Muscle layer of colon (tissue), 2 donors: ENCODE results near the gene EEF1A2.

Source experiments
- H3K27ac ChIP-seq: one replicate; pipeline ENCODE4 v1.7.0; 2013; ENCODE audit warnings: low read depth, mild to moderate bottlenecking, low read length, moderate library complexity
- H3K27me3 ChIP-seq, 2 donors: one replicate each; pipeline ENCODE4 v1.7.0; 2013; ENCODE audit warnings: low read length in 2 of 2, mild to moderate bottlenecking in 2 of 2; ENCODE audit not compliant: insufficient read depth in 2 of 2, control insufficient read depth in 1 of 2
- H3K36me3 ChIP-seq: one replicate; pipeline ENCODE4 v1.7.0; 2013; ENCODE audit warnings: mild to moderate bottlenecking, low read length; ENCODE audit not compliant: insufficient read depth
- H3K4me1 ChIP-seq: one replicate; pipeline ENCODE4 v1.7.0; 2013; ENCODE audit warnings: mild to moderate bottlenecking, low read length; ENCODE audit not compliant: insufficient read depth
- H3K4me3 ChIP-seq, 2 donors: one replicate each; pipeline ENCODE4 v1.7.0; 2013; ENCODE audit warnings: low read length in 2 of 2, low read depth in 1 of 2, mild to moderate bottlenecking in 1 of 2, moderate library complexity in 1 of 2
- H3K9ac ChIP-seq: one replicate; pipeline ENCODE4 v1.7.0; 2013; ENCODE audit warnings: low read length
- H3K9me3 ChIP-seq: one replicate; pipeline ENCODE4 v1.7.0; 2013; ENCODE audit warnings: mild to moderate bottlenecking, low read length
- donor health status: abdominal sarcoma.
- donor health status: Adenocarcinoma of cecum.

The EEF1A2 gene

GRCh38 chr20:63534831-63535651, 36.2 kb upstream of the EEF1A2 start:
- no peaks in the 10 kb centered on the region for H3K4me1 ChIP-seq
- no peak overlapping the region for H3K27ac ChIP-seq
- no peak overlapping the region for H3K9ac ChIP-seq
- H3K9me3 ChIP-seq: no peaks in the 10 kb centered on the region
- peaks cover 0 to 48% of the 10 kb centered on the region in 2 donors for H3K27me3 ChIP-seq
- H3K4me3 ChIP-seq: no peak overlapping the region
- H3K36me3 ChIP-seq: no peaks in the 10 kb centered on the region

- H3K27ac ChIP-seq: no peak overlapping the region
- H3K27me3 ChIP-seq: peaks cover 0 to 50% of the 10 kb centered on the region in 2 donors
- no peaks in the 10 kb centered on the region for H3K4me1 ChIP-seq
Measured at GRCh38 chr20:63534427-63534830, 35.5 kb upstream of the EEF1A2 start.

DNA sequence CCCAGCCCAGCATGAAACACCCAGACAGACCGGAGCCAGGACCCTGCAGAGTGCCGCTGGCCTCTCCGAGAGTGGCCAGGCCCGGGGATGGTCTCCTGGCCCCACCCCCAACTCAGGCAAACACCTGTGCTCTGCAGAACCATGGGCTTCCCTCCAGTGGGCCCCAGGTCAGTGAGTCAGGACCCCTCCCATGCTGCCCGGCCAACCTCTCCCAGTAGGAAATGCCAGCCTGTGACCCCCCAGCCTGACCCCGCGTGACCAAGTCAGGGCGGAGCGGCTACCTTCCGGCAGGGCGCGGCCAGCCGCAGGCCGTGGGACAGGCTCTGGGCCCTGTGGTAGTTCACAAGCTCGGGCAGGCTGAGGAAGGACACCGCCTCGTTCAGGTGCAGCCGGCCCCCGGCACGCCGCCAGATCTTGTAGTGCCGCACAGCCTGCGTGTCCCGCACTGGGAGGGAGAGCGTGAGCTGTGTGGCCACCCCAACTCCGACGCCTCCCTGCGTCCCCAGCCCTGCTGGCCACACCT, 35.0 kb upstream of the EEF1A2 start:
- Histone ChIP-seq H3K9ac (no peak overlapping the region), H3K4me1 (no peaks in the 10 kb centered on the region), H3K27ac (no peak overlapping the region), H3K36me3 (no peaks in the 10 kb centered on the region), H3K27me3 (peaks cover 0 to 50% of the 10 kb centered on the region in 2 donors), H3K9me3 (no peaks in the 10 kb centered on the region), H3K4me3 (no peak overlapping the region)

More at GRCh38 chr20:63534427-63534830, 35.5 kb upstream of the EEF1A2 start:
- H3K9me3 ChIP-seq: no peaks in the 10 kb centered on the region
- H3K9ac ChIP-seq: no peak overlapping the region
- no peaks in the 10 kb centered on the region for H3K36me3 ChIP-seq
- H3K4me3 ChIP-seq: no peak overlapping the region

DNA sequence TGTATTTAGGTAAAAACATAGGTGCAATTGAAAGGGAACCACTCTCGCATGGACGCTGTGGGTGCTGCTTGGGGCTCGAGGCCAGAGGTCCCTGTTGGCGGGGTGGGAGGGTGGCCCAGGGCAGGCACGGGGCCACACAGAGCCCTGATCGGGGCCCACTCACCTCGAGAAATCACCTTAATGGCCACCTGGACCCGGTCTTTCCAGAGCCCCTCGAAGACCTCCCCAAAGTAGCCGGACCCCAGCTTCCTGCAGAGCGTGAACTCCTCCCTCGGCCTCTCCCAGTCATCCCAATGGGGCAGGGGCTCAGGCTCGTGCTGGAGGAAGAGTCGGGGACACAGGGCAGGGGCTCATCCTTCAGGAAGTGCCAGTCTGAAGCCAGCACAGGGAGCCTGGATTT, 34.5 kb upstream of the EEF1A2 start:
- H3K27ac ChIP-seq: no peak overlapping the region
- peaks cover 0 to 50% of the 10 kb centered on the region in 2 donors for H3K27me3 ChIP-seq
- no peaks in the 10 kb centered on the region for H3K36me3 ChIP-seq
- H3K9me3 ChIP-seq: no peaks in the 10 kb centered on the region
- no peak overlapping the region for H3K9ac ChIP-seq
- no peak overlapping the region for H3K4me3 ChIP-seq
- H3K4me1 ChIP-seq: no peaks in the 10 kb centered on the region

GRCh38 chr20:63532449-63532971, 33.6 kb upstream of the EEF1A2 start:
- Histone ChIP-seq H3K4me1 (no peaks in the 10 kb centered on the region), H3K27ac (no peak overlapping the region), H3K36me3 (no peaks in the 10 kb centered on the region), H3K9me3 (no peaks in the 10 kb centered on the region), H3K27me3 (peaks cover 0 to 47% of the 10 kb centered on the region in 2 donors), H3K9ac (no peak overlapping the region), H3K4me3 (no peak overlapping the region)

GRCh38 chr20:63531686-63532448, 33.0 kb upstream of the EEF1A2 start:
- H3K9me3 ChIP-seq: no peaks in the 10 kb centered on the region
- H3K27ac ChIP-seq: no peak overlapping the region
- peaks cover 0 to 41% of the 10 kb centered on the region in 2 donors for H3K27me3 ChIP-seq
- H3K4me3 ChIP-seq: no peak overlapping the region
- no peak overlapping the region for H3K9ac ChIP-seq
- H3K36me3 ChIP-seq: no peaks in the 10 kb centered on the region
- no peaks in the 10 kb centered on the region for H3K4me1 ChIP-seq

- no peaks in the 10 kb centered on the region for H3K9me3 ChIP-seq
- H3K27ac ChIP-seq: no peak overlapping the region
- H3K4me1 ChIP-seq: no peaks in the 10 kb centered on the region
- H3K27me3 ChIP-seq: peaks cover 0 to 37% of the 10 kb centered on the region in 2 donors
- no peak overlapping the region for H3K4me3 ChIP-seq
- no peak overlapping the region for H3K9ac ChIP-seq
- H3K36me3 ChIP-seq: no peaks in the 10 kb centered on the region
Measured at GRCh38 chr20:63530788-63531160, 31.9 kb upstream of the EEF1A2 start.

DNA sequence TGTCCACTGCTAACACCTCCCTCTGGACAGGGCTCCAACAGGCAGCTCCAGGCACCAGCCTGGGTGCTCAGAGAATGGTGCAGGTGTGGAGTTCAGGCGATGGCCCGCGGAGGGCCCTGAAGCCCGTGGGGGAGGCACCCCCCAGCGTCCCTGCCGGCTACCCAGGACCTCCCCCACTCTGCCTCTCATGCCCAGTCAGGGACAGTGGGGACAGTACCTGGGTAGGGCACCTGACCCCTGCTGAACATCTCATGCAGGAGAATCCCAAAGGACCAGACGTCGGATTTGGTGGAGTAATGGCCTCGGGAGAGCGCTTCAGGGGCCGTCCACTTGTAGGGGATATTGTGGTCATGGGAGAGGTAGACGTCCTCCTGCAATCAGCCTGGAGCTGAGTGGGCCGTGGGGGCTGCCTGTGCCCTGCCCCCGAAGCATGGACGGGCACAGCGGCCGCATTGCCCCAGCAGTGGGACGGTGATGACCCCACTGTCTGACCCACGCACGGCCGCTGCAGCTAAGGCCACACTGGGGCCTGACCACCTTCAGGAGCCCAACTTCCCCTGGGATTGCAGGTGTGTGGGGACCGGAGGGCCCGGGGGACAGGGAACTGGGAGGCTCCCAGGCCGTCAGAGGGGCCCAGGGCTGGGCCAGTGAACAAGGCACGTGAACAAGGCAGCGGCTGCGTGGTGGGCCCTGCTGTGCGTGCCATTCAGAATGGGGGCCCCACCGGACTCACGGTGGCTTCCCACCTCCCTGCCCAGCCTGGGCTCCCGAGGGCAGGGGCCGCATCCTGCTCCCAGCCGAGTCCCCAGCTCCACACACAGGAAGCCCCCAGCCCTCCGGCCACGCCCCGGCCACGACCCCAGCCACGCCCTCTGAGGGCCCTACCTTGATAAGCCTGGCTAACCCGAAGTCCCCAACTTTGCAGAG, 31.2 kb upstream of the EEF1A2 start:
- Histone ChIP-seq H3K9ac (no peak overlapping the region), H3K27me3 (peaks cover 0 to 34% of the 10 kb centered on the region in 2 donors), H3K9me3 (no peaks in the 10 kb centered on the region), H3K36me3 (no peaks in the 10 kb centered on the region), H3K27ac (no peak overlapping the region), H3K4me3 (no peak overlapping the region), H3K4me1 (no peaks in the 10 kb centered on the region)

DNA sequence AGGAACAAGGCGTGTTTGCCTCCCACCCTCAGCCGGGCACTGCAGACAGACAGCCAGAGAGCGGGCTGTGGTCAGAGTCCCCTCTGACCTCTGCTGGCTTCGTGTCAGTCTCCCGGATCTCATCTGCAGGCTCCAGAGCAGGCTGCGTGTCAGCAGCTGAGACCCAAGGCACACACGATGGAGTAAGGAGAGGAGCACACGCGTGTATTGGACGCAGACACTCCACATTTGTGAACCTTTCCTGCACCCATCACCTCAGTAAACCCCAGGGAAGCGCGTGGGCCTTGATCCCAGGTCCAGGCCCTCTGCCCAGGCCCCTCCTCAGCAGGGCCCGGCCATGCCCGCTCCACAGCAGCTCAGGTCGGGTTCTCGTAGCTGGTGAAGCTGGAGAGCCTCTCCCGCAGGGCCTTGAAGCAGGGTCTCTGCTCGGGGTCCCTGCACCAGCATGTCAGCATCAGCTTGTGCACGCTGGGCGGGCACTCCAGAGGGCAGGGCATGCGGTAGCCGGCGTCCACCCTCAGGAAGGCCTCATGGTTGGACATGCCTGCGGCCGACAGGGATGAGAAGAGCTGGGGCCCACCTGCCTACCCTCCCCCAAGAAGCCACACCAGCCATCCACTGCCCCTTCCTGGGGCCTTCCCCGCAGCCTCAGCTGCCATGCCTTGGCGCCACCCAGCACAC, 30.4 kb upstream of the EEF1A2 start:
- Histone ChIP-seq H3K4me3 (no peak overlapping the region), H3K4me1 (no peaks in the 10 kb centered on the region), H3K36me3 (no peaks in the 10 kb centered on the region), H3K27me3 (peaks cover 0 to 26% of the 10 kb centered on the region in 2 donors), H3K9ac (no peak overlapping the region), H3K9me3 (no peaks in the 10 kb centered on the region), H3K27ac (no peak overlapping the region)

DNA sequence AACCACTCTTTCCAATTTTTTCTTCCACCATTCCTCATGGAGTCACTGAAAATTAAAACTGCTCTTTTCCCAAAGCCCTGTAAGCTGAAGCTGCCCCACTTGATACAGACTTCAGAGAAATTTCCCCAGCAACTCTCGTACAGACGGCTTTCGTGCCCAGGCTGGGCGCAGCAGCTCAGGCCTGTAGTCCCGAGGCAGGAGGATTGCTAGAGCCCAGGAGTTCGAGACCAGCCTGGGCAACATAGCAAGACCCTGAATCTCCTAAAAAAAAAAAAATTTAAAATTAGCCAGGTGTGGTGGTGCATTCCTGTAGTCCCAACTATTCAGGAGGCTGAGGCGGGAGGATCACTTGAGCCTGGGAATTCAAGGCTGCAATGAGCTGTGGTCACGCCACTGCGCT, 28.3 kb upstream of the EEF1A2 start:
- Histone ChIP-seq H3K27me3 (peaks cover 0 to 9% of the 10 kb centered on the region in 2 donors), H3K9me3 (no peaks in the 10 kb centered on the region), H3K9ac (no peak overlapping the region), H3K4me1 (peaks cover 5% of the 10 kb centered on the region), H3K27ac (no peak overlapping the region), H3K36me3 (peaks cover 16% of the 10 kb centered on the region), H3K4me3 (no peak overlapping the region)
